ENCODE results near the gene EDAR. TPM values are rescaled to one million over a fixed set of nuclear protein-coding genes. Genes with fewer than 3 reads are reported as not detected.

The EDAR gene
- total and polyA plus RNA-seq, 2 of the 8 experiments (the other 6 are each of a cell fraction or from before 2014, with no cell fraction given) = not detected

DNA sequence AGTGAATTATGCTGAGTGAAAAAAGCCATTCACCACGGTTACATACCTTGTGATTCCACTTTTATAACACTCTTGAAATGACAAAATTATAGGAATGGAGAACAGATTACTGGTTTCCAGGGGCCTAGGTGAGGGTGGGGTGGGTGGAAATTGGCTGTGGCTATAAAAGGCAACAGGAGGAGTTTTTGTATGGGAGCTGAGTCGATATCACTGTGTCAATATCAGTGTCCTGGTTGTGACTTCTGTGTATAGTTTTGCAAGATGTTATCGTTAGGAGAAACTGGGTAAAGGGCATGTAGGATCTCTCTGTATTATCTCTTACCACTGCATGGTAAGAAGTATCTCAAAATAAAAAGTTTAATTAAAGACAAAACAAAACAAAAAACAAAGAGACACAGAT, 84.3 kb downstream of the EDAR start:
- no peak overlapping the region for H3K27ac ChIP-seq (ENCODE audit: low read depth, low read length)
- H3K4ac ChIP-seq (replicated peaks; ENCODE audit: insufficient read length, low read depth, low read length) = no peak overlapping the region
- H4K20me1 ChIP-seq (replicated peaks in 1 of 2; ENCODE audit: control insufficient read depth in 1 of 2, insufficient read depth in 2 of 2, low read length in 2 of 2) = no peaks in the 10 kb centered on the region
- H3K4me2 ChIP-seq (ENCODE audit: insufficient read depth in 1 of 2, low read depth in 2 of 2, low read length in 2 of 2) = no peak overlapping the region
- H2BK120ac ChIP-seq (replicated peaks; ENCODE audit: low read depth, low read length) = no peak overlapping the region
- peak in 1 of 2 experiments; percentile 4 for DNase-seq (ENCODE audit: low read depth in 1 of 2, low spot score in 2 of 2)
- H3K56ac ChIP-seq (replicated peaks; ENCODE audit: insufficient read length, low read depth, low read length) = no peak overlapping the region
- H2BK15ac ChIP-seq (ENCODE audit: low read length) = no peak overlapping the region
- ChIA-PET POLR2A (ENCODE audit: partially characterized antibody) (interaction anchor here (1.7 kb wide), 1 partner anchor 8 kb away, joined by 4 read pairs; no protein-coding TSS in a partner anchor), CTCF (ENCODE audit: partially characterized antibody) (no interaction called here)
- H3K79me1 ChIP-seq (ENCODE audit: low read depth, low read length) = no peaks in the 10 kb centered on the region
- H3K18ac ChIP-seq (ENCODE audit: extremely low read depth, low read length) = no peak overlapping the region
- FAIRE-seq = no peak
- no peak overlapping the region for H4K8ac ChIP-seq (ENCODE audit: extremely low read depth, insufficient read depth, low read length)
- H3K36me3 ChIP-seq (ENCODE audit: control insufficient read depth in 2 of 4, insufficient read depth in 4 of 4, low read length in 3 of 4) = no peaks in the 10 kb centered on the region
- H2BK20ac ChIP-seq (ENCODE audit: low read length) = no peak overlapping the region
- no peaks in the 10 kb centered on the region for H3K4me1 ChIP-seq (replicated peaks in 1 of 4; ENCODE audit: control insufficient read depth in 3 of 4, insufficient read depth in 4 of 4, low read length in 3 of 4)
- no peaks in the 10 kb centered on the region for H3K79me2 ChIP-seq (ENCODE audit: control insufficient read depth in 1 of 2, insufficient read depth in 2 of 2, low read length in 2 of 2)
- 88% methylated on average over 3 of the region's 3 CpGs; no CpG with 5 or more reads in 1 of the 2 experiments for WGBS, 2 experiments (ENCODE audit: extremely low coverage in 1 of 2, insufficient coverage in 1 of 2, insufficient read length in 1 of 2, insufficient replicate concordance in 2 of 2, low coverage in 1 of 2, low lambda C conversion rate in 2 of 2, missing lambda C conversion rate in 1 of 2)
- no peaks in the 10 kb centered on the region for H3K27me3 ChIP-seq (replicated peaks in 1 of 4; ENCODE audit: control insufficient read depth in 3 of 4, extremely low read depth in 1 of 4, insufficient read depth in 3 of 4, low read length in 3 of 4)
- H2AFZ ChIP-seq (ENCODE audit: low read length) = no peak overlapping the region
- H3K9me3 ChIP-seq (ENCODE audit: insufficient read depth in 2 of 2, low read depth in 1 of 2, low read length in 1 of 2) = no peaks in the 10 kb centered on the region
- no peak overlapping the region for H2BK12ac ChIP-seq (ENCODE audit: low read depth, low read length)
- no peak overlapping the region for H3K23ac ChIP-seq (ENCODE audit: insufficient read length)
- no peaks in the 10 kb centered on the region for H3K23me2 ChIP-seq (ENCODE audit: low read depth, low read length)
- TF ChIP-seq SAP30 (IDR thresholded peaks at IDR 0.05; ENCODE audit: insufficient read depth, insufficient replicate concordance, low read length) (no peak), EZH2 (IDR thresholded peaks at IDR 0.05; ENCODE audit: low read depth, low read length, severe bottlenecking) (no peak), KDM1A (IDR thresholded peaks at IDR 0.05; ENCODE audit: borderline replicate concordance, low read length) (no peak), SIN3A (conservative IDR thresholded peaks at IDR 0.05 in 1 of 2, IDR thresholded peaks at IDR 0.05 in 1 of 2; ENCODE audit: low read depth in 1 of 2, low read length in 2 of 2) (no peak), HDAC6 (IDR thresholded peaks at IDR 0.05; ENCODE audit: low read depth, low read length) (no peak), CREB1 (IDR thresholded peaks at IDR 0.05) (no peak)
- no peak overlapping the region for H4K91ac ChIP-seq (replicated peaks; ENCODE audit: insufficient read length, low read length)
- no peak overlapping the region for H2AK5ac ChIP-seq (ENCODE audit: low read depth, low read length)
- no peak overlapping the region for H3K14ac ChIP-seq (ENCODE audit: insufficient read length)
- no peak overlapping the region for H3K9ac ChIP-seq (replicated peaks in 1 of 4; ENCODE audit: extremely low read depth in 1 of 4, low read depth in 3 of 4, low read length in 3 of 4)
- no peak overlapping the region for H3K4me3 ChIP-seq (ENCODE audit: extremely low read depth in 1 of 4, insufficient read depth in 2 of 4, low read depth in 3 of 4, low read length in 4 of 4)
- H2BK5ac ChIP-seq (ENCODE audit: low read depth, low read length) = no peak overlapping the region
- no peak overlapping the region for H4K5ac ChIP-seq (ENCODE audit: insufficient read length, low read depth, low read length)

All from H1 (cell line).